Measurements from ENCODE around the gene USP34. TPM values are rescaled to one million over a fixed set of nuclear protein-coding genes. Genes with fewer than 3 reads are reported as not detected.
"Not testable (repeated sequence)": the region's sequence is repeated elsewhere in the genome, so short reads cannot be mapped to it uniquely, and the experiment has no call there.

The USP34 gene
- total and polyA plus RNA-seq, 4 donors = 13.4 to 82.7 (median 51.1) TPM

GRCh38 chr2:61172671-61173070 is 298.2 kb downstream of the USP34 start:
- no peak for TF ChIP-seq SP1 (IDR thresholded peaks at IDR 0.05)
- no peak for TF ChIP-seq FOXA1 (IDR thresholded peaks at IDR 0.05)
- no peak for TF ChIP-seq JUND (IDR thresholded peaks at IDR 0.05)
- Histone ChIP-seq H3K27me3 (ENCODE audit: control insufficient read depth in 4 of 4, insufficient read depth in 4 of 4, low read length in 3 of 4) (no peaks in the 10 kb centered on the region), H3K4me1 (ENCODE audit: control insufficient read depth in 4 of 4, insufficient read depth in 4 of 4, low read length in 3 of 4) (peaks cover 0 to 11% (median 6%) of the 10 kb centered on the region in 4 donors), H3K9me3 (ENCODE audit: control insufficient read depth in 4 of 4, low read length in 3 of 4) (no peaks in the 10 kb centered on the region), H3K4me3 (ENCODE audit: low read depth in 1 of 3, low read length in 3 of 3) (no peak overlapping the region), H3K9ac (ENCODE audit: low read depth in 1 of 2, low read length in 2 of 2) (no peak overlapping the region), H3K36me3 (ENCODE audit: control insufficient read depth in 4 of 4, insufficient read depth in 3 of 4, low read depth in 1 of 4, low read length in 3 of 4) (no peaks in the 10 kb centered on the region), H3K27ac (ENCODE audit: low read depth in 1 of 2, low read length in 2 of 2) (no peak overlapping the region)
- DNase-seq (ENCODE audit: low spot score) = no peak
- WGBS = 78% methylated on average over 1 of the region's 1 CpG

DNA sequence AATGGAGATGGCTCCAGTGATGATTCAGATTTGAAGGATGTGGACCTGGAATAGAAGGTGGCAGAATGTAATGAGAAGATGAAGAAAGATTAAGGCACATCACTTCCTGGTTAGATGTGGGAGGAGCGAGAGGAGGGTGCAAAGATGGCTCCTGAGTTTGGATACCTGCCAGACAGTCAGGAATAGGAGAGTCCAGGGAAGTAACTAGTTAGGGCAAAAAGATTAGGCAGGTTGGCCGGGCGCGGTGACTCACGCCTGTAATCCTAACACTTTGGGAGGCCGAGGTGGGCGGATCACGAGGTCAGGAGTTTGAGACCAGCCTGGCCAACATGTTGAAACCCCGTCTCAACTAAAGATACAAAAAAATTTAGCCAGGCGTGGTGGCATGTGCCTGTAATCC is 303.3 kb downstream of the USP34 start:
- H3K9ac ChIP-seq (ENCODE audit: low read depth in 1 of 2, low read length in 2 of 2) = no peak overlapping the region
- WGBS = 99% methylated on average over 10 of the region's 10 CpGs
- no peak overlapping the region for H3K27ac ChIP-seq (ENCODE audit: low read depth in 1 of 2, low read length in 2 of 2)
- no peaks in the 10 kb centered on the region for H3K4me1 ChIP-seq (ENCODE audit: control insufficient read depth in 4 of 4, insufficient read depth in 4 of 4, low read length in 3 of 4)
- H3K36me3 ChIP-seq (ENCODE audit: control insufficient read depth in 4 of 4, insufficient read depth in 3 of 4, low read depth in 1 of 4, low read length in 3 of 4) = peaks cover 0 to 21% (median 14%) of the 10 kb centered on the region in 4 donors
- no peaks in the 10 kb centered on the region for H3K27me3 ChIP-seq (ENCODE audit: control insufficient read depth in 4 of 4, insufficient read depth in 4 of 4, low read length in 3 of 4)
- TF ChIP-seq, protein P1, sequence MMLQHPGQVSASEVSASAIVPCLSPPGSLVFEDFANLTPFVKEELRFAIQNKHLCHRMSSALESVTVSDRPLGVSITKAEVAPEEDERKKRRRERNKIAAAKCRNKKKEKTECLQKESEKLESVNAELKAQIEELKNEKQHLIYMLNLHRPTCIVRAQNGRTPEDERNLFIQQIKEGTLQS (IDR thresholded peaks at IDR 0.05) = no peak
- DNase-seq (ENCODE audit: low spot score) = no peak
- H3K9me3 ChIP-seq (ENCODE audit: control insufficient read depth in 4 of 4, low read length in 3 of 4) = no peaks in the 10 kb centered on the region
- no peak overlapping the region for H3K4me3 ChIP-seq (ENCODE audit: low read depth in 1 of 3, low read length in 3 of 3)

- H3K4me3 ChIP-seq (ENCODE audit: low read depth in 1 of 3, low read length in 3 of 3) = no peak overlapping the region
- no peak for DNase-seq (ENCODE audit: low spot score)
- H3K9me3 ChIP-seq (ENCODE audit: control insufficient read depth in 4 of 4, low read length in 3 of 4) = no peaks in the 10 kb centered on the region
- WGBS = 93% methylated on average over 3 of the region's 3 CpGs
- no peak overlapping the region for H3K27ac ChIP-seq (ENCODE audit: low read depth in 1 of 2, low read length in 2 of 2)
- H3K27me3 ChIP-seq (ENCODE audit: control insufficient read depth in 4 of 4, insufficient read depth in 4 of 4, low read length in 3 of 4) = no peaks in the 10 kb centered on the region
- no peak overlapping the region for H3K9ac ChIP-seq (ENCODE audit: low read depth in 1 of 2, low read length in 2 of 2)
- TF ChIP-seq, protein P2, sequence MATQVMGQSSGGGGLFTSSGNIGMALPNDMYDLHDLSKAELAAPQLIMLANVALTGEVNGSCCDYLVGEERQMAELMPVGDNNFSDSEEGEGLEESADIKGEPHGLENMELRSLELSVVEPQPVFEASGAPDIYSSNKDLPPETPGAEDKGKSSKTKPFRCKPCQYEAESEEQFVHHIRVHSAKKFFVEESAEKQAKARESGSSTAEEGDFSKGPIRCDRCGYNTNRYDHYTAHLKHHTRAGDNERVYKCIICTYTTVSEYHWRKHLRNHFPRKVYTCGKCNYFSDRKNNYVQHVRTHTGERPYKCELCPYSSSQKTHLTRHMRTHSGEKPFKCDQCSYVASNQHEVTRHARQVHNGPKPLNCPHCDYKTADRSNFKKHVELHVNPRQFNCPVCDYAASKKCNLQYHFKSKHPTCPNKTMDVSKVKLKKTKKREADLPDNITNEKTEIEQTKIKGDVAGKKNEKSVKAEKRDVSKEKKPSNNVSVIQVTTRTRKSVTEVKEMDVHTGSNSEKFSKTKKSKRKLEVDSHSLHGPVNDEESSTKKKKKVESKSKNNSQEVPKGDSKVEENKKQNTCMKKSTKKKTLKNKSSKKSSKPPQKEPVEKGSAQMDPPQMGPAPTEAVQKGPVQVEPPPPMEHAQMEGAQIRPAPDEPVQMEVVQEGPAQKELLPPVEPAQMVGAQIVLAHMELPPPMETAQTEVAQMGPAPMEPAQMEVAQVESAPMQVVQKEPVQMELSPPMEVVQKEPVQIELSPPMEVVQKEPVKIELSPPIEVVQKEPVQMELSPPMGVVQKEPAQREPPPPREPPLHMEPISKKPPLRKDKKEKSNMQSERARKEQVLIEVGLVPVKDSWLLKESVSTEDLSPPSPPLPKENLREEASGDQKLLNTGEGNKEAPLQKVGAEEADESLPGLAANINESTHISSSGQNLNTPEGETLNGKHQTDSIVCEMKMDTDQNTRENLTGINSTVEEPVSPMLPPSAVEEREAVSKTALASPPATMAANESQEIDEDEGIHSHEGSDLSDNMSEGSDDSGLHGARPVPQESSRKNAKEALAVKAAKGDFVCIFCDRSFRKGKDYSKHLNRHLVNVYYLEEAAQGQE (IDR thresholded peaks at IDR 0.05) = no peak
- TF ChIP-seq FOXA1 (IDR thresholded peaks at IDR 0.05) (no peak), CTCF (IDR thresholded peaks at IDR 0.05; ENCODE audit: low read depth, low read length, missing input control) (no peak), TAF1 (conservative IDR thresholded peaks at IDR 0.05) (no peak), RAD21 (IDR thresholded peaks at IDR 0.05) (no peak), FOXA2 (IDR thresholded peaks at IDR 0.05) (no peak), YY1 (IDR thresholded peaks at IDR 0.05) (no peak), NR2F2 (IDR thresholded peaks at IDR 0.05) (no peak), SP1 (IDR thresholded peaks at IDR 0.05) (no peak), JUND (IDR thresholded peaks at IDR 0.05) (no peak), HNF4A (conservative IDR thresholded peaks at IDR 0.05) (no peak), GABPA (IDR thresholded peaks at IDR 0.05 in 1 of 2, conservative IDR thresholded peaks at IDR 0.05 in 1 of 2) (no peak)
- TF ChIP-seq, protein P3, sequence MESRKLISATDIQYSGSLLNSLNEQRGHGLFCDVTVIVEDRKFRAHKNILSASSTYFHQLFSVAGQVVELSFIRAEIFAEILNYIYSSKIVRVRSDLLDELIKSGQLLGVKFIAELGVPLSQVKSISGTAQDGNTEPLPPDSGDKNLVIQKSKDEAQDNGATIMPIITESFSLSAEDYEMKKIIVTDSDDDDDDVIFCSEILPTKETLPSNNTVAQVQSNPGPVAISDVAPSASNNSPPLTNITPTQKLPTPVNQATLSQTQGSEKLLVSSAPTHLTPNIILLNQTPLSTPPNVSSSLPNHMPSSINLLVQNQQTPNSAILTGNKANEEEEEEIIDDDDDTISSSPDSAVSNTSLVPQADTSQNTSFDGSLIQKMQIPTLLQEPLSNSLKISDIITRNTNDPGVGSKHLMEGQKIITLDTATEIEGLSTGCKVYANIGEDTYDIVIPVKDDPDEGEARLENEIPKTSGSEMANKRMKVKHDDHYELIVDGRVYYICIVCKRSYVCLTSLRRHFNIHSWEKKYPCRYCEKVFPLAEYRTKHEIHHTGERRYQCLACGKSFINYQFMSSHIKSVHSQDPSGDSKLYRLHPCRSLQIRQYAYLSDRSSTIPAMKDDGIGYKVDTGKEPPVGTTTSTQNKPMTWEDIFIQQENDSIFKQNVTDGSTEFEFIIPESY (IDR thresholded peaks at IDR 0.05) = no peak
- peaks cover 0 to 22% (median 15%) of the 10 kb centered on the region in 4 donors for H3K36me3 ChIP-seq (ENCODE audit: control insufficient read depth in 4 of 4, insufficient read depth in 3 of 4, low read depth in 1 of 4, low read length in 3 of 4)
- no peaks in the 10 kb centered on the region for H3K4me1 ChIP-seq (ENCODE audit: control insufficient read depth in 4 of 4, insufficient read depth in 4 of 4, low read length in 3 of 4)
These were observed 304.9 kb downstream of the USP34 start for GRCh38 chr2:61165946-61166345.

GRCh38 chr2:61165082-61165481 is 305.8 kb downstream of the USP34 start:
- peaks cover 0 to 22% (median 15%) of the 10 kb centered on the region in 4 donors for H3K36me3 ChIP-seq (ENCODE audit: control insufficient read depth in 4 of 4, insufficient read depth in 3 of 4, low read depth in 1 of 4, low read length in 3 of 4)
- H3K4me1 ChIP-seq (ENCODE audit: control insufficient read depth in 4 of 4, insufficient read depth in 4 of 4, low read length in 3 of 4); H3K4me3 ChIP-seq (ENCODE audit: low read depth in 1 of 3, low read length in 3 of 3); H3K9me3 ChIP-seq (ENCODE audit: control insufficient read depth in 4 of 4, low read length in 3 of 4); H3K27me3 ChIP-seq (ENCODE audit: control insufficient read depth in 4 of 4, insufficient read depth in 4 of 4, low read length in 3 of 4); DNase-seq (ENCODE audit: low spot score); H3K27ac ChIP-seq (ENCODE audit: low read depth in 1 of 2, low read length in 2 of 2); H3K9ac ChIP-seq (ENCODE audit: low read depth in 1 of 2, low read length in 2 of 2): not testable (repeated sequence)
- 96% methylated on average over 7 of the region's 7 CpGs for WGBS

Measured in liver (tissue), 9 donors.